ENCODE measurements around the gene PRKCE.

DNA sequence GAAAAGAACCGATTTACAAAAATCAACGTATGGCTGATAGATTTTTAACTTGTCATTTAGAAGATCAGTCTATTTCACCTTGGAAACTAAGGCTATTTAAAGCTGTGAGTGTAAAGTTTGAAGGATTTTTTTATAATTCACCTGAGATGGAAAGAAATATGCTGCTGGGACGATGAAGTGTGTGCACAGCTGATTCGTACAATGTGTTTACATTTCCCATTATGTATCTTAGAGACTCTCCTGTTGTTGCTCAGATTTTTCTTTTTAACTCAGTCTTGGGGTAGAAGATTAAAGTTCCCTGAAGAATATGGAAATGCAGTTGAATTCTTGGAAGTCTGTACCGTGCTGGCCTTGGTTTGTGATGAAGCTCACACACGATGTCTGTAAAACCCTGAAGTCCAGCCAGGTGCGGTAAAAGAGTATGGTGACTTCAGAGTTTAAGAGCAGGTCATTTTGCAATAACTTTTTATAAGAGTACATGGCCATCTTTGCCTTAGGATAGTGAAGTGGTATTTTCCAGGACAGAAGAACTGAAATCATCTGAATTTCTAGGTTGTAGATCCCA, 250.1 kb downstream of the PRKCE start:
- TF ChIP-seq, protein P1, sequence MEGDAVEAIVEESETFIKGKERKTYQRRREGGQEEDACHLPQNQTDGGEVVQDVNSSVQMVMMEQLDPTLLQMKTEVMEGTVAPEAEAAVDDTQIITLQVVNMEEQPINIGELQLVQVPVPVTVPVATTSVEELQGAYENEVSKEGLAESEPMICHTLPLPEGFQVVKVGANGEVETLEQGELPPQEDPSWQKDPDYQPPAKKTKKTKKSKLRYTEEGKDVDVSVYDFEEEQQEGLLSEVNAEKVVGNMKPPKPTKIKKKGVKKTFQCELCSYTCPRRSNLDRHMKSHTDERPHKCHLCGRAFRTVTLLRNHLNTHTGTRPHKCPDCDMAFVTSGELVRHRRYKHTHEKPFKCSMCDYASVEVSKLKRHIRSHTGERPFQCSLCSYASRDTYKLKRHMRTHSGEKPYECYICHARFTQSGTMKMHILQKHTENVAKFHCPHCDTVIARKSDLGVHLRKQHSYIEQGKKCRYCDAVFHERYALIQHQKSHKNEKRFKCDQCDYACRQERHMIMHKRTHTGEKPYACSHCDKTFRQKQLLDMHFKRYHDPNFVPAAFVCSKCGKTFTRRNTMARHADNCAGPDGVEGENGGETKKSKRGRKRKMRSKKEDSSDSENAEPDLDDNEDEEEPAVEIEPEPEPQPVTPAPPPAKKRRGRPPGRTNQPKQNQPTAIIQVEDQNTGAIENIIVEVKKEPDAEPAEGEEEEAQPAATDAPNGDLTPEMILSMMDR (IDR thresholded peaks at IDR 0.05): no peak
- TF ChIP-seq EP300 (IDR thresholded peaks at IDR 0.05) (no peak), POLR2A (IDR thresholded peaks at IDR 0.05) (no peak), POLR2AphosphoS5 (IDR thresholded peaks at IDR 0.05) (no peak)
